ENCODE results near the gene RECQL5.

RECQL5 gene

GRCh38 chr17:75693500-75694481 lies 26.8 kb upstream of the RECQL5 start:
- no peak for TF ChIP-seq CTCF (IDR thresholded peaks at IDR 0.05; ENCODE audit: insufficient read depth, low read depth, low read length, missing control alignments)
- peak; percentile 69 for DNase-seq (ENCODE audit: low read depth)
- no peak overlapping the region for H3K4me3 ChIP-seq (ENCODE audit: low read length)

- TF ChIP-seq CTCF (IDR thresholded peaks at IDR 0.05; ENCODE audit: insufficient read depth, low read depth, low read length, missing control alignments): no peak
- no peak overlapping the region for H3K4me3 ChIP-seq (ENCODE audit: low read length)
- no peak for DNase-seq (ENCODE audit: low read depth)
Measured at GRCh38 chr17:75692976-75693375, 26.0 kb upstream of the RECQL5 start.

- no peak for TF ChIP-seq CTCF (IDR thresholded peaks at IDR 0.05; ENCODE audit: insufficient read depth, low read depth, low read length, missing control alignments)
- no peak for DNase-seq (ENCODE audit: low read depth)
- no peak overlapping the region for H3K4me3 ChIP-seq (ENCODE audit: low read length)
Measured at GRCh38 chr17:75691801-75692626, 25.1 kb upstream of the RECQL5 start.

GRCh38 chr17:75691371-75691791 lies 24.4 kb upstream of the RECQL5 start:
- TF ChIP-seq CTCF (IDR thresholded peaks at IDR 0.05; ENCODE audit: insufficient read depth, low read depth, low read length, missing control alignments): no peak
- no peak overlapping the region for H3K4me3 ChIP-seq (ENCODE audit: low read length)
- DNase-seq (ENCODE audit: low read depth): peak; percentile 83

- peak; percentile 99 for DNase-seq (ENCODE audit: low read depth)
- no peak overlapping the region for H3K4me3 ChIP-seq (ENCODE audit: low read length)
- no peak for TF ChIP-seq CTCF (IDR thresholded peaks at IDR 0.05; ENCODE audit: insufficient read depth, low read depth, low read length, missing control alignments)
Measured at GRCh38 chr17:75689441-75689873, 22.5 kb upstream of the RECQL5 start.

GRCh38 chr17:75688209-75688825 lies 21.4 kb upstream of the RECQL5 start:
- no peak for TF ChIP-seq CTCF (IDR thresholded peaks at IDR 0.05; ENCODE audit: insufficient read depth, low read depth, low read length, missing control alignments)
- H3K4me3 ChIP-seq (ENCODE audit: low read length): no peak overlapping the region
- peak; percentile 87 for DNase-seq (ENCODE audit: low read depth)

Measured in epithelial cell of esophagus (primary cell).